Measurements from ENCODE around the gene RAC3. TPM values are rescaled to one million over a fixed set of nuclear protein-coding genes. Genes with fewer than 3 reads are reported as not detected.
A peak's percentile ranks its signal among the peaks of the same experiment; 100 is the strongest.

Gene RAC3
- total and polyA plus RNA-seq, 3 experiments from 2014 or later = 4.2 to 4.5 TPM; not detected in 1

GRCh38 chr17:82017612-82018151, 13.8 kb upstream of the RAC3 start:
- no peak for DNase-seq
- peaks cover 6% of the 10 kb centered on the region for H3K36me3 ChIP-seq (ENCODE audit: insufficient read depth, low read length)
- H3K27ac ChIP-seq (ENCODE audit: low read depth, low read length) = no peak overlapping the region
- ChIA-PET POLR2A (no interaction called here), CTCF (interaction anchor here (1.8 kb wide), 1 partner anchor 13 kb away, joined by 7 read pairs; no protein-coding TSS in a partner anchor)
- Mint-ChIP-seq H3K4me1 (peaks cover 13 to 23% (median 16%) of the 10 kb centered on the region in 3 donors), H3K9me3 (no peaks in the 10 kb centered on the region), H3K27ac (no peak overlapping the region), H3K27me3 (peaks cover 0 to 2% of the 10 kb centered on the region in 2 donors), H3K36me3 (peaks cover 0 to 10% (median 0%) of the 10 kb centered on the region in 3 donors), H3K4me3 (peak overlapping the region in 1 of 7 donors; percentile 13)
- no peak overlapping the region for H3K4me3 ChIP-seq (ENCODE audit: low read length)
- H3K4me1 ChIP-seq (ENCODE audit: insufficient read depth, low read length) = peaks cover 16% of the 10 kb centered on the region
- H3K9me3 ChIP-seq (ENCODE audit: low read length) = no peaks in the 10 kb centered on the region
- H3K27me3 ChIP-seq (ENCODE audit: insufficient read depth, low read length, poor library complexity, severe bottlenecking) = no peaks in the 10 kb centered on the region

GRCh38 chr17:82018152-82018988, 13.1 kb upstream of the RAC3 start:
- no peak overlapping the region for H3K27ac ChIP-seq (ENCODE audit: low read depth, low read length)
- H3K27me3 Mint-ChIP-seq = peaks cover 0 to 2% of the 10 kb centered on the region in 2 donors
- no peaks in the 10 kb centered on the region for H3K27me3 ChIP-seq (ENCODE audit: insufficient read depth, low read length, poor library complexity, severe bottlenecking)
- ChIA-PET CTCF (interaction anchor here (0.8 to 1.8 kb wide), 2 partner anchors 12 to 58 kb away, joined by 3 to 7 read pairs; no protein-coding TSS in a partner anchor), POLR2A (no interaction called here)
- H3K27ac Mint-ChIP-seq = no peak overlapping the region
- peaks cover 16% of the 10 kb centered on the region for H3K4me1 ChIP-seq (ENCODE audit: insufficient read depth, low read length)
- DNase-seq = no peak
- H3K36me3 ChIP-seq (ENCODE audit: insufficient read depth, low read length) = peaks cover 6% of the 10 kb centered on the region
- no peaks in the 10 kb centered on the region for H3K9me3 ChIP-seq (ENCODE audit: low read length)
- H3K36me3 Mint-ChIP-seq = peaks cover 0 to 8% (median 0%) of the 10 kb centered on the region in 3 donors
- H3K4me3 Mint-ChIP-seq = peak overlapping the region in 1 of 7 donors; percentile 13
- peaks cover 14 to 26% (median 16%) of the 10 kb centered on the region in 3 donors for H3K4me1 Mint-ChIP-seq
- H3K4me3 ChIP-seq (ENCODE audit: low read length) = no peak overlapping the region
- no peaks in the 10 kb centered on the region for H3K9me3 Mint-ChIP-seq

GRCh38 chr17:82018989-82019689, 12.3 kb upstream of the RAC3 start:
- Mint-ChIP-seq H3K36me3 (peaks cover 0 to 8% (median 0%) of the 10 kb centered on the region in 3 donors), H3K27ac (no peak overlapping the region), H3K9me3 (no peaks in the 10 kb centered on the region), H3K4me3 (peak overlapping the region in 1 of 7 donors; percentile 27), H3K4me1 (peaks cover 17 to 32% (median 21%) of the 10 kb centered on the region in 3 donors), H3K27me3 (peaks cover 0 to 2% of the 10 kb centered on the region in 2 donors)
- Histone ChIP-seq H3K4me3 (ENCODE audit: low read length) (no peak overlapping the region), H3K36me3 (ENCODE audit: insufficient read depth, low read length) (peaks cover 6% of the 10 kb centered on the region), H3K27ac (ENCODE audit: low read depth, low read length) (no peak overlapping the region), H3K9me3 (ENCODE audit: low read length) (no peaks in the 10 kb centered on the region), H3K27me3 (ENCODE audit: insufficient read depth, low read length, poor library complexity, severe bottlenecking) (no peaks in the 10 kb centered on the region), H3K4me1 (ENCODE audit: insufficient read depth, low read length) (peaks cover 21% of the 10 kb centered on the region)
- POLR2A ChIA-PET = no interaction called here
- CTCF ChIA-PET = interaction anchor here (1.0 to 6.0 kb wide), 6 partner anchors 9 to 102 kb away, joined by 3 to 83 read pairs (median 5); partner anchors contain the start of genes DCXR and NOTUM
- no peak for DNase-seq

DNA sequence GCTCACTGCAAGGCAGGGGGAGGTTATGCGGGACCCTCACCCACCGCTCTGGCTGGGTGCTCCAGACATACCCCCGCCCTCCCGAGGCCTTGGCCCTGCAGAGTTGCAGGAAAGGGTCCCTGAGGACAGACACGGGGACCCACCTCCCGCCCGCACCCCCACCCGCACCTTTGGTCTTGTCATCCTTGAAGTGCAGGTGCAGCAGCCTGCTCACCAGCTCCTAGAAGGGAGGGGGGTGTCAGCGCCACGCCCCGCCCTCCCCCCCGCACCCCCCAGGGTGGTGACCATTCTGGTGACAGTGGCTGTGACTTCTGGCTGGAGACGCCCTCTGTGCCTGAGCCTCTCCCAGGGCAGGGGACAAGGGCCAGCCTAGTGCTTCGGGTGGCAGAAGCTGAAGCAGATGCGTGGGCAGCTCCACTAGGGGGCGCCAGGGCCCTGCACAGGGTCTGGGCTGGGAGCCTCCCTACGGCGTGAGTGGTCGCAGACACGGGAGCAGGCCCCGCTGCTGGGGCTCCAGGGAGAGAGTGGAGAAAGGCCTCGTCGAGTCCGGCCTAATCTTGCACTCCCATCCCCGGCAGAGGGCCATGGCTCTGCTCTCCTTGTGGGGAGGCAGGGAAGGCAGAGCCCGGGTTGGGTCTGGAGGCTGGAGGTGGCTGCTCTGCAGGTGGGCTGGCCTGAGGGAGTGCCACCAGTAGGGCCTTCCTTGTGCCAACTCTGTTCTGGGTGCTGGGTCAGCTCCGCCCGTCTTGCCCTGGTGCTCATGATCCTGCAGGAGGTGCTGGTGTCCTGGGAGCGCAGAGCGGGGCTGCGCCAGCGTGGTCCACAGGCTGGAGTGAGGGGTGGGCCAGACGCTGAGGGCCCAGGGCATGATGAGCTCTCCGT, 11.5 kb upstream of the RAC3 start:
- Histone ChIP-seq H3K27ac (ENCODE audit: low read depth, low read length) (no peak overlapping the region), H3K36me3 (ENCODE audit: insufficient read depth, low read length) (peaks cover 6% of the 10 kb centered on the region), H3K27me3 (ENCODE audit: insufficient read depth, low read length, poor library complexity, severe bottlenecking) (no peaks in the 10 kb centered on the region), H3K9me3 (ENCODE audit: low read length) (no peaks in the 10 kb centered on the region), H3K4me3 (ENCODE audit: low read length) (no peak overlapping the region), H3K4me1 (ENCODE audit: insufficient read depth, low read length) (peaks cover 26% of the 10 kb centered on the region)
- ChIA-PET CTCF (interaction anchor here (1.0 to 6.0 kb wide), 9 partner anchors 10 to 102 kb away, joined by 3 to 83 read pairs (median 4); partner anchors contain the start of genes DCXR, NOTUM, PYCR1 and RAC3), POLR2A (interaction anchor here (1.4 kb wide), 1 partner anchor 60 kb away, joined by 12 read pairs; the partner anchor contains the start of gene NOTUM)
- no peaks in the 10 kb centered on the region for H3K9me3 Mint-ChIP-seq
- H3K27me3 Mint-ChIP-seq = peaks cover 0 to 2% of the 10 kb centered on the region in 2 donors
- peaks cover 17 to 34% (median 21%) of the 10 kb centered on the region in 3 donors for H3K4me1 Mint-ChIP-seq
- peak; percentile 38 to 73 (median 49) for DNase-seq
- peak overlapping the region in 1 of 8 donors; percentile 71 for H3K27ac Mint-ChIP-seq
- H3K36me3 Mint-ChIP-seq = peaks cover 0 to 8% (median 0%) of the 10 kb centered on the region in 3 donors
- H3K4me3 Mint-ChIP-seq = peak overlapping the region in 1 of 7 donors; percentile 61

GRCh38 chr17:82020572-82021106, 10.8 kb upstream of the RAC3 start:
- Histone ChIP-seq H3K27ac (ENCODE audit: low read depth, low read length) (no peak overlapping the region), H3K36me3 (ENCODE audit: insufficient read depth, low read length) (peaks cover 6% of the 10 kb centered on the region), H3K9me3 (ENCODE audit: low read length) (no peaks in the 10 kb centered on the region), H3K4me1 (ENCODE audit: insufficient read depth, low read length) (peaks cover 26% of the 10 kb centered on the region), H3K27me3 (ENCODE audit: insufficient read depth, low read length, poor library complexity, severe bottlenecking) (no peaks in the 10 kb centered on the region), H3K4me3 (ENCODE audit: low read length) (no peak overlapping the region)
- POLR2A ChIA-PET = interaction anchor here (1.4 kb wide), 1 partner anchor 60 kb away, joined by 12 read pairs; the partner anchor contains the start of gene NOTUM
- Mint-ChIP-seq H3K4me3 (peak overlapping the region in 5 of 7 donors; percentile 12 to 85 (median 61)), H3K4me1 (peaks cover 17 to 34% (median 21%) of the 10 kb centered on the region in 3 donors), H3K27me3 (peaks cover 0 to 2% of the 10 kb centered on the region in 2 donors), H3K36me3 (peaks cover 0 to 8% (median 0%) of the 10 kb centered on the region in 3 donors), H3K9me3 (no peaks in the 10 kb centered on the region), H3K27ac (peak overlapping the region in 1 of 8 donors; percentile 70)
- CTCF ChIA-PET = interaction anchor here (1.0 to 6.0 kb wide), 12 partner anchors 11 to 134 kb away, joined by 3 to 83 read pairs (median 4); partner anchors contain the start of genes DCXR, NOTUM, PYCR1 and RAC3
- no peak for DNase-seq

GRCh38 chr17:82021107-82021899, 10.2 kb upstream of the RAC3 start:
- Histone ChIP-seq H3K9me3 (ENCODE audit: low read length) (no peaks in the 10 kb centered on the region), H3K36me3 (ENCODE audit: insufficient read depth, low read length) (peaks cover 6% of the 10 kb centered on the region), H3K4me1 (ENCODE audit: insufficient read depth, low read length) (peaks cover 26% of the 10 kb centered on the region), H3K27ac (ENCODE audit: low read depth, low read length) (peak overlapping the region; percentile 61), H3K4me3 (ENCODE audit: low read length) (peak overlapping the region; percentile 70), H3K27me3 (ENCODE audit: insufficient read depth, low read length, poor library complexity, severe bottlenecking) (no peaks in the 10 kb centered on the region)
- peaks cover 0 to 2% of the 10 kb centered on the region in 2 donors for H3K27me3 Mint-ChIP-seq
- H3K36me3 Mint-ChIP-seq = peaks cover 0 to 8% (median 0%) of the 10 kb centered on the region in 3 donors
- no peaks in the 10 kb centered on the region for H3K9me3 Mint-ChIP-seq
- ChIA-PET POLR2A (interaction anchor here (1.4 to 1.7 kb wide), 2 partner anchors 61 to 151 kb away, joined by 5 to 12 read pairs; partner anchors contain the start of gene NOTUM), CTCF (interaction anchor here (0.8 to 6.0 kb wide), 7 partner anchors 10 to 134 kb away, joined by 3 to 83 read pairs (median 5); partner anchors contain the start of genes DCXR, NOTUM and RAC3)
- DNase-seq = peak in 4 of 5 donors; percentile 20 to 72 (median 50)
- peaks cover 17 to 34% (median 21%) of the 10 kb centered on the region in 3 donors for H3K4me1 Mint-ChIP-seq
- H3K4me3 Mint-ChIP-seq = peak overlapping the region; percentile 83 to 93 (median 85)
- peak overlapping the region in 6 of 8 donors; percentile 56 to 85 (median 70) for H3K27ac Mint-ChIP-seq

Measured in CD8-positive, alpha-beta memory T cell (primary cell).